HepG2 (cell line): Measurements from ENCODE around the gene UBTD2. TPM values are rescaled to one million over a fixed set of nuclear protein-coding genes. Genes with fewer than 3 reads are reported as not detected.

Experiments used
- ATAC-seq: fragments of 200-7000 bp; cut with Tn5 transposase; 3 replicates; pipeline ENCODE4 v1.9.1; 2020; ENCODE audit warnings: mild to moderate bottlenecking, moderate library complexity
- BruUV-seq: library from RNA; stranded (reverse); fragments of 400-500 nt; replicated peaks from 2 replicates; lab custom pipeline; 2021; lab: Mats Ljungman, UMichigan
- CTCF ChIA-PET: fragments of 300-600 bp; formaldehyde crosslinking; extraction: SDS; loops from one replicate; lab custom pipeline; 2021; ENCODE audit warnings: low total read pairs, inconsistent platforms, low intra/inter-chr PET ratio; lab: Yijun Ruan, JAX
- POLR2A ChIA-PET: fragments of 350-600 bp; sonication (Branson Sonifier 250); formaldehyde crosslinking; loops from one replicate; lab custom pipeline; 2020; ENCODE audit warnings: antibody characterized with exemption, inconsistent platforms; lab: Yijun Ruan, JAX
- DNase-seq: peaks from one replicate; pipeline ENCODE4 v3.0.0-alpha.2; 2015; ENCODE audit warnings: low spot score
- FAIRE-seq: peaks from 3 replicates; lab custom pipeline; 2011; peaks lifted over from hg19 to GRCh38; lab: Jason Lieb, UNC
- H2AFZ ChIP-seq: one replicate; pipeline ENCODE4 v1.6.1; 2011; ENCODE audit warnings: low read length, inconsistent platforms
- H3K27ac ChIP-seq: fragments of 300-600 bp; 3 replicates; pipeline ENCODE4 v1.8.0; 2011; ENCODE audit warnings: mixed run types, mild to moderate bottlenecking, mixed read lengths, low read length, inconsistent platforms; ENCODE audit not compliant: insufficient read depth; ENCODE audit errors: extremely low read length
- H3K27me3 ChIP-seq, 2 experiments: fragments of 200-600 bp in 1 of 2; 2 replicates in 1 of 2; 3 replicates in 1 of 2; pipeline versions ENCODE4 v1.6.0 to v1.8.0; 2011; ENCODE audit warnings: low read length in 2 of 2, mild to moderate bottlenecking in 2 of 2, moderate library complexity in 2 of 2, inconsistent platforms in 1 of 2; ENCODE audit not compliant: insufficient read depth in 2 of 2, control insufficient read depth in 1 of 2
- H3K36me3 ChIP-seq, 2 experiments: fragments of 200-600 bp in 1 of 2; replicated peaks in 1 of 2; 2 replicates in 1 of 2; 3 replicates in 1 of 2; pipeline versions ENCODE4 v1.5.1 to v1.8.0; 2011; ENCODE audit warnings: low read length in 2 of 2, inconsistent platforms in 1 of 2; ENCODE audit not compliant: insufficient read depth in 2 of 2, control insufficient read depth in 1 of 2
- H3K4me1 ChIP-seq: 2 replicates; pipeline ENCODE4 v1.5.1; 2012; ENCODE audit warnings: low read length, inconsistent platforms; ENCODE audit not compliant: insufficient read depth
- H3K4me2 ChIP-seq: 2 replicates; pipeline ENCODE4 v1.6.0; 2011; ENCODE audit warnings: low read depth, low read length, inconsistent platforms
- H3K4me3 ChIP-seq, 3 experiments: fragments of 200-600 bp in 1 of 3; sonication (generic), shearing (Covaris generic) in 1 of 3; replicated peaks in 1 of 3; 2 replicates each; pipeline ENCODE4 v1.5.1; 2011 to 2016; ENCODE audit warnings: low read length in 3 of 3, inconsistent platforms in 2 of 3, low read depth in 2 of 3, mild to moderate bottlenecking in 2 of 3, control low read depth in 1 of 3, mixed read lengths in 1 of 3; ENCODE audit not compliant: insufficient read depth in 1 of 3
- H3K79me2 ChIP-seq: one replicate; pipeline ENCODE4 v1.6.1; 2011; ENCODE audit warnings: low read length, inconsistent platforms; ENCODE audit not compliant: insufficient read depth
- H3K9ac ChIP-seq: 2 replicates; pipeline ENCODE4 v1.6.0; 2011; ENCODE audit warnings: mild to moderate bottlenecking, low read depth, low read length, inconsistent platforms; ENCODE audit not compliant: insufficient read depth
- H3K9me3 ChIP-seq: 2 replicates; pipeline ENCODE4 v1.5.1; 2012; ENCODE audit warnings: mild to moderate bottlenecking, low read length
- H4K20me1 ChIP-seq: 2 replicates; pipeline ENCODE4 v1.6.0; 2011; ENCODE audit warnings: inconsistent platforms, mild to moderate bottlenecking, low read length, moderate library complexity; ENCODE audit not compliant: insufficient read depth
- GABPA ChIP-seq, 2 experiments: IDR thresholded peaks; 2 replicates each; pipeline ENCODE4 v1.6.1; 2011 to 2016; ENCODE audit warnings: low read depth in 2 of 2, low read length in 1 of 2, missing biosample characterization in 1 of 2, missing genetic modification characterization in 1 of 2
- GMEB2 ChIP-seq: IDR thresholded peaks from 2 replicates; pipeline ENCODE4 v1.6.1; 2016; ENCODE audit warnings: missing biosample characterization, missing genetic modification reagents, low read depth
- HOMEZ ChIP-seq: IDR thresholded peaks from 2 replicates; pipeline ENCODE4 v1.6.1; 2016; ENCODE audit warnings: low read depth
- MXI1 ChIP-seq: IDR thresholded peaks from 3 replicates; pipeline ENCODE4 v1.6.1; 2012; ENCODE audit warnings: low read depth, low read length, inconsistent platforms, borderline replicate concordance
- SRSF1 ChIP-seq: fragments of 200-400 bp; formaldehyde crosslinking; optimal IDR thresholded peaks from 2 replicates; pipeline ENCODE3; 2017; ENCODE audit warnings: mild to moderate bottlenecking, low read depth, low read length, moderate library complexity
- TFE3 ChIP-seq: IDR thresholded peaks from 2 replicates; pipeline ENCODE4 v1.6.1; 2016
- ZBTB21 ChIP-seq: sonication (generic); formaldehyde crosslinking; IDR thresholded peaks from 2 replicates; pipeline ENCODE4 v1.4.0; 2020; ENCODE audit warnings: missing genetic modification reagents
- ZNF30 ChIP-seq: sonication (generic); formaldehyde crosslinking; IDR thresholded peaks from 2 replicates; pipeline ENCODE4 v1.5.0; 2020; ENCODE audit warnings: mild to moderate bottlenecking, missing genetic modification reagents
- ZNF556 ChIP-seq: sonication (generic); formaldehyde crosslinking; IDR thresholded peaks from 2 replicates; pipeline ENCODE4 v1.4.0; 2020; ENCODE audit warnings: mild to moderate bottlenecking, missing genetic modification reagents, borderline replicate concordance
- ZNF678 ChIP-seq: sonication (generic); formaldehyde crosslinking; IDR thresholded peaks from 2 replicates; pipeline ENCODE4 v1.4.0; 2020; ENCODE audit warnings: mild to moderate bottlenecking, missing genetic modification reagents
- ZNF773 ChIP-seq: sonication (generic); formaldehyde crosslinking; IDR thresholded peaks from 2 replicates; pipeline ENCODE4 v1.4.0; 2020; ENCODE audit warnings: missing genetic modification reagents, borderline replicate concordance
- ZNF891 ChIP-seq: sonication (generic); formaldehyde crosslinking; IDR thresholded peaks from 2 replicates; pipeline ENCODE4 v1.5.0; 2020; ENCODE audit warnings: mild to moderate bottlenecking, missing genetic modification reagents
- ZSCAN25 ChIP-seq: sonication (generic); formaldehyde crosslinking; IDR thresholded peaks from 2 replicates; pipeline ENCODE4 v1.8.0; 2022; ENCODE audit warnings: mild to moderate bottlenecking, missing genetic modification reagents
- WGBS: methylation state at CpG from one replicate; pipeline ENCODE4 v1.1.6; 2017; ENCODE audit warnings: low lambda C conversion rate; 5-methylcytosine and 5-hydroxymethylcytosine counted together
- in situ Hi-C: cut with HindIII; loops from 2 replicates; pipeline ENCODE4 v1.10.0; 2017; ENCODE audit warnings: low pct_unique_long_range_greater_than_20kb; ENCODE audit not compliant: extremely low pct_ligation_motif_present
- intact Hi-C: fragments of 100-400 bp; cut with micrococcal nuclease; formaldehyde crosslinking; loops from one replicate; pipeline ENCODE4 v1.10.0; 2022; ENCODE audit not compliant: unreplicated experiment
- polyA plus RNA-seq, 8 experiments: library from polyadenylated mRNA; depleted of rRNA in 3 of 8; stranded (reverse) in 7 of 8; unstranded in 1 of 8; fragments of >200 nt; fragmentation: Illumina TruSeq in 4 of 8; extraction: Trizol in 4 of 8; gene quantifications; 2 replicates each; pipeline versions ENCODE4 v1.2.1 to v1.2.3, GENCODE V29; 2011 to 2016; ENCODE audit warnings: low read depth in 4 of 8, missing spikeins in 1 of 8, mixed read lengths in 1 of 8; ENCODE audit not compliant: insufficient read depth in 1 of 8
- total RNA-seq, 5 experiments: library from RNA; depleted of rRNA; stranded (reverse); fragments of >200 nt; fragmentation: Illumina TruSeq; extraction: Trizol; gene quantifications; 2 replicates each; pipeline ENCODE4 v1.2.3, GENCODE V29; 2016; ENCODE audit warnings: low read depth in 1 of 5

Gene UBTD2
- total and polyA plus RNA-seq, 2 of the 13 experiments (the other 11 are each of a cell fraction or from before 2014, with no cell fraction given), result 15.2 to 24.1 TPM

GRCh38 chr5:172245703-172246125 lies 37.9 kb downstream of the UBTD2 start (continued):
- no peak for TF ChIP-seq HOMEZ (CRISPR knock-in tag)
- no peak for TF ChIP-seq ZBTB21 (CRISPR knock-in tag)
- TF ChIP-seq ZSCAN25 (CRISPR knock-in tag), result no peak
- no peak for TF ChIP-seq SRSF1
- no peak for TF ChIP-seq ZNF891
- TF ChIP-seq GABPA (IDR thresholded peaks at IDR 0.05; ENCODE audit: low read depth, low read length), result no peak
- TF ChIP-seq GABPA (CRISPR knock-in tag; IDR thresholded peaks at IDR 0.05; ENCODE audit: low read depth), result no peak

GRCh38 chr5:172245046-172245445 lies 38.5 kb downstream of the UBTD2 start:
- 88% methylated on average over 2 of the region's 2 CpGs for WGBS
- no peak overlapping the region for H3K4me3 ChIP-seq
- TF ChIP-seq ZNF773 (CRISPR knock-in tag), result no peak
- no peak for TF ChIP-seq ZNF30 (CRISPR knock-in tag)
- no peak for TF ChIP-seq ZNF678 (CRISPR knock-in tag)
- TF ChIP-seq TFE3 (CRISPR knock-in tag), result no peak
- no peak for TF ChIP-seq MXI1
- TF ChIP-seq ZNF556 (CRISPR knock-in tag), result no peak
- TF ChIP-seq GMEB2 (CRISPR knock-in tag), result no peak
- H3K4me1 ChIP-seq, result peaks cover 10% of the 10 kb centered on the region; the same call in 1 of the 2 replicates
- no peak overlapping the region for H2AFZ ChIP-seq
- H3K79me2 ChIP-seq, result peaks cover 56% of the 10 kb centered on the region
- no peak for DNase-seq
- in situ Hi-C loops, result no loop called here
- no TSS peak for BruUV-seq
- CTCF ChIA-PET, result no interaction called here
- POLR2A ChIA-PET, result no interaction called here
- H3K9me3 ChIP-seq, result no peaks in the 10 kb centered on the region
- H3K27ac ChIP-seq, result no peak overlapping the region
- intact Hi-C loops, result no loop called here
- FAIRE-seq, result no peak
- H3K4me2 ChIP-seq, result no peak overlapping the region
- H4K20me1 ChIP-seq, result no peaks in the 10 kb centered on the region
- no peak overlapping the region for H3K9ac ChIP-seq
- no peak for ATAC-seq
- H3K27me3 ChIP-seq, result no peaks in the 10 kb centered on the region
- H3K36me3 ChIP-seq, result peaks cover 0 to 5% of the 10 kb centered on the region in 2 experiments; a peak in 1 of 5 replicates
